MG63 (cell line): ENCODE measurements around the gene SLC12A7. TPM values are rescaled to one million over a fixed set of nuclear protein-coding genes. Genes with fewer than 3 reads are reported as not detected.

Source experiments
- DNase-seq: peaks from one replicate; pipeline ENCODE4 v3.0.0-alpha.2; 2020
- H3K27me3 ChIP-seq: fragments of 250-450 bp; sonication (Bioruptor Pico); 2 replicates; pipeline ENCODE4 v1.5.1; 2020; ENCODE audit warnings: mild to moderate bottlenecking, moderate library complexity
- H3K36me3 ChIP-seq: fragments of 250-450 bp; sonication (Bioruptor Pico); 2 replicates; pipeline ENCODE4 v1.5.1; 2020; ENCODE audit warnings: mild to moderate bottlenecking, moderate library complexity
- H3K4me3 ChIP-seq: fragments of 250-450 bp; sonication (Bioruptor Pico); 2 replicates; pipeline ENCODE4 v1.5.1; 2020; ENCODE audit warnings: mild to moderate bottlenecking, moderate library complexity
- H3K9me3 ChIP-seq: fragments of 250-450 bp; sonication (Bioruptor Pico); 2 replicates; pipeline ENCODE4 v1.5.1; 2020; ENCODE audit warnings: mild to moderate bottlenecking, moderate library complexity
- total RNA-seq: library from RNA; depleted of rRNA; stranded (reverse); fragments of >200 nt; shearing (Covaris generic); gene quantifications from 2 replicates; pipeline ENCODE4 v1.2.3, GENCODE V29; 2014; ENCODE audit warnings: low replicate concordance

SLC12A7 gene
- total RNA-seq, 1 experiment from 2014 or later = 39.7 TPM

DNA sequence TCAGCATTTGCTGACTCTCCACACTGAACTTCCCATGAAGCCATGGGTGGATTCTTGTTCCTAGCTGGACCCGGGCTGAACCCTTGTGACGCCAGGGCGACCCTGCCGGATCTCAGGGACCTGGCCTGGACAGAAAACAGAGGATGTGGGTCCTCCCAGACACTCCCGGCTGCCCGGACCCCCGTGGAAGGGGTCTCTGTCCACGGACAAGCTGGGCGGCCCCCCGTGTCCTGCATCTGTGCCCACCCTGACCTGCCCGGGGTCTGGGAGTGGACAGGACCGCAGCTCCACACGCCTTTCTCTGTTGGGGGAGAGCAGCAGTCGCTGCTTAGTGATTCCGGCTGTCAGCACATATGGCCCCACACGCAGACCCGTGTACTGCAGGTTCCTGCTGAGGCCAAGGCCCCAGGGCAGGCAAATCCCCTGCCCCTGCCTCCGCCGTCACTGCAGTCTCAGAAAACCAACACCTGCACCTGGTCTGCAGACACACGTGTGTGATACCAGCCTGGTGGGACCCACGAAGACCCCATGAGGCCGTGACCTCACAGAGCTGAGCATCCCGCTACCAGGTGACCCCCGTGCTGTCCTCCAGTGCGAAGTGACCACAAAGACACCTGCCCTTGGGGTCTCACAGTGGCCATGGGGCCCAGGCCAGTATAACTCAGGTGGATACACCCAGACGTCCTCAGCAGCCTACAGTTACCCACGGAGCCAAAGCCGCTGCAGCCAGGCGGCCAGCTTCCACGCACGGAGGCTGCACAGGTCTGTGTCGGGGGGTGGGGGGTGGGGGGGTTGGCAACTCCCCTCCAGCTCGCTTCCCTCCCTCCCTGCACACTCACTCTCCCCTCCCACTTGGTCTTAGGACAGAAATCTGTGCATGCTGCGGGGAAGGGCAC lies 52.6 kb downstream of the SLC12A7 start:
- H3K9me3 ChIP-seq = no peaks in the 10 kb centered on the region
- no peak overlapping the region for H3K4me3 ChIP-seq
- DNase-seq = no peak
- H3K36me3 ChIP-seq = peaks cover 82% of the 10 kb centered on the region
- no peaks in the 10 kb centered on the region for H3K27me3 ChIP-seq

DNA sequence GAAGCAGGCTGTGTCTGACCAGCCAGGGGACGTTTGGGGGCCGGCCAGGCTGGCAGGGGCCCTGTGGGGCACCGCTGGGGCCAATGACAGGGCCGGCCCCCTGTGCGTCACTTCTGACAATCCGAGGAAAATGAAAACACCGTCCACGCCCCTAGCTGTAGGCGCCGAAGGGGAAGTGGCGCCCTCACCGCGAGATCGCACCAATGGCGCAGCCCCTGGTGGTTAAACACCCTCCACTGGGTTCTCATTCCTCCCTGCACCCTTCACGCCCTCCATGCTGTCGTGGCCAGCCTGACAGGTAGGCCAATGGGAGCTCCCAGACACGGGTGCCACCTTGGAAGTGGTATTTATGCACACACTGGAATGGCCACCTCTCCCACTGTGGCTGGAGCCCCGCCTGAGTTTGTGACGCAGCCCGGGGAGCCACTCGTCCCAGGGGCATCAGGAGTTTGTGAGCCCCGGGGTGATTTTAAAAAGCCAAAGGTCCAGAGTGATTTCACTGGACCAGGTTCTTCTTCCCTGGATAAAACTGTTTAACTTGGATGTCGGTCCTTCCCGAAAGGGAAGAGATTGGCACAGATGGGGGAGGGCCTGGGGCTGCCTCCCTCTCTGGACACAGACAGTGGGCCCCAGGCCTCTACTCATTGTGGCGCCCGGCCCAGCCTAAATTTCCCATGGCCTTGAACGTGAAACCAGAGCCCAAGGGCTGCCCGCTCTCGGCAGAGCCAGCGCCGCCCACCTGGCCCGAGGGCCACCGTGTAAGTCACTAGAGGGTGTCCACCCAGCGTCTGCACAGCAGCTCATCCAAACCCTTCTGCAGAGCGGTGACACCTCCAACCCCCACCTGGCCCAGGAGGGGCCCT lies 53.5 kb downstream of the SLC12A7 start:
- H3K9me3 ChIP-seq = no peaks in the 10 kb centered on the region

GRCh38 chr5:1057485-1058082 lies 54.3 kb downstream of the SLC12A7 start:
- Histone ChIP-seq H3K27me3 (no peaks in the 10 kb centered on the region), H3K4me3 (no peak overlapping the region), H3K36me3 (peaks cover 87% of the 10 kb centered on the region), H3K9me3 (no peaks in the 10 kb centered on the region)
- DNase-seq = no peak

More for the DNA sequence above, 53.5 kb downstream of the SLC12A7 start:
- no peak for DNase-seq
- H3K27me3 ChIP-seq = no peaks in the 10 kb centered on the region
- H3K36me3 ChIP-seq = peaks cover 86% of the 10 kb centered on the region
- H3K4me3 ChIP-seq = no peak overlapping the region

DNA sequence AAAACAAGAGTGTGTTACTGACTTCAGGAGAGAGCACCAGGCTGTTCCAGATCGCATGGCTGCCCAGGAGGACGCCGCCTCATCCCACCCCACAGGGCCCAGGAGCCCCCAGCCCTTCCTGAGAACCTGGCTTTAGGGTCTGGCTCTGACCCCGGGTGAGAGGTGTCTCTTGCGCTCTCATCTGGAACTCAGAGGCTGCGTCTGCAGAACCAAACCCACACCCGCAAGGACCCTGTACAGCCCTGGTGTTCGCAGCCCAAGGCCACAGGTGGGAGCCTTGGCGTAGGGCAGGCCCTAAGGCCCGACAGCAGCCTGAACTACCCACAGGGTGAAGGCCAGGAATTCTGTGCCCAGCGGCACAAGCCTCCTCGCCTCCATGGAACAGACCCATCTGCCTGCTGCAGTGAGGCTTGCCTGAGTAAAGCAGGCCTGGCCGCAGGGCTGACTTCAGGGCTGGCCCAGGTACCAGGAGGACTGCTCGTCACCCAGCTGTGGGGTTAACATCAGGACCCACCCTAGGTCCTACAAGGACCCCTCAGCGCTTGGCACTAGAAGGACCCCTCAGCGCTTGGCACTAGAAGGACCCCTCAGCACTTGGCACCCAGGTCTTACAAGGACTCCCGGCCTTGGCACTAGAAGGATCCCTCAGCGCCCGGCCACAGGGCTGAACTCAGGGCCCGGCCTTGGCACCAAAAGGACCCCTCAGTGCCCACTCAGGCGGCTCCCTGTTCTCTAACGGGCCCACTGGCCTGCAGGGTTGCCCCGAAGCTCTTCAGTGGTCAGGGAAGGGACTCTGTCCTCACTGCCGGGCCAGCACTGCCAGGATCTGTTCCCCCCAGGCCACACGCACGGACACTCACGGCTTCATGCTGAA lies 55.0 kb downstream of the SLC12A7 start:
- Histone ChIP-seq H3K27me3 (no peaks in the 10 kb centered on the region), H3K36me3 (peaks cover 89% of the 10 kb centered on the region), H3K4me3 (no peak overlapping the region), H3K9me3 (no peaks in the 10 kb centered on the region)
- DNase-seq = no peak

GRCh38 chr5:1055896-1056610 lies 55.8 kb downstream of the SLC12A7 start:
- H3K9me3 ChIP-seq = no peaks in the 10 kb centered on the region

DNA sequence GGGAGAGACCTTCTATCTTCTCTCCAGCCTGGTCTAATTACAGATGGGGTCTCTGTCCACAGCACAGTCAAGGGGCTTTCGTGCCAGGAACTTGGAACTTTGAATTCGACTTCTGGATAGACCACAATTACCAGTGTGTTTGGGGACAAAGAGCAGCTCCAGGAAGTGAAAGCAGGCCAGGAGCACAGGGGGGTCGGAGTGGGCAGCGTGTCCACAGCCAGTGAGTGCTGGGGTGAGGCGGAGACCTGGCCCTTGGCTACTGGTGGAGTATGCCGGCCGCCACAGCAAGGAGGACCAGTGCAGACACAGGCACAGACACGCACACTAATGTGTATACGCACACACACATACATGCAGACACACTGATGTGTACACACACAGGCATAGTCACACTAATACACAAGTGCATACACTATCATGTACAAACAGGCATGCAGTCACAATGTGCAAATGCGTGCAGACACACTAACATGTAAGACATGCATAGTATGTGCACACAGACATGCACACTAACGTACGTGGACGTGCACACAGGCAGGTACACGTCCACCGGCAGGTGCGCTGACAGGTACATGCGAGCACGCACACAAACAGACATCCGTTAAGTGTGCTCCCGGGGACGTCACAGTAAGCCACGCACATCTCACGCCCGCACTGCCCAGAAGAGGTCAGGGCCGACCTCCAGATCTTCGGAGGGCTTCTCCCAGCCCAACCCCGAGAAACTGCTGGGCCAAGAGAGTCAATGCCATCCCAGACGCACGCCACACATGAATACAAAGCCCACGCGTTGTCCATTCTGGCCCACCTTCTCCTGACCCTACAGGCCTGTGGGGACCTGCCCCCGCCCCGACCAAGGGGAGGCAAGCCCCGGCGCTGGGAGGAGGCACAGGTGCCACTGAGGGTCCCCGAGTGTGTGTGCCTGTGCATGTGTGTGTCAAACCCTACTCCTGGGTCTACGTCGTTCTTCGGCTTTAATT lies 56.8 kb downstream of the SLC12A7 start:
- Histone ChIP-seq H3K36me3 (peaks cover 95% of the 10 kb centered on the region), H3K9me3 (no peaks in the 10 kb centered on the region), H3K4me3 (no peak overlapping the region), H3K27me3 (no peaks in the 10 kb centered on the region)
- no peak for DNase-seq

More at GRCh38 chr5:1055896-1056610, 55.8 kb downstream of the SLC12A7 start:
- H3K27me3 ChIP-seq = no peaks in the 10 kb centered on the region
- no peak overlapping the region for H3K4me3 ChIP-seq
- H3K36me3 ChIP-seq = peaks cover 95% of the 10 kb centered on the region
- DNase-seq = no peak

DNA sequence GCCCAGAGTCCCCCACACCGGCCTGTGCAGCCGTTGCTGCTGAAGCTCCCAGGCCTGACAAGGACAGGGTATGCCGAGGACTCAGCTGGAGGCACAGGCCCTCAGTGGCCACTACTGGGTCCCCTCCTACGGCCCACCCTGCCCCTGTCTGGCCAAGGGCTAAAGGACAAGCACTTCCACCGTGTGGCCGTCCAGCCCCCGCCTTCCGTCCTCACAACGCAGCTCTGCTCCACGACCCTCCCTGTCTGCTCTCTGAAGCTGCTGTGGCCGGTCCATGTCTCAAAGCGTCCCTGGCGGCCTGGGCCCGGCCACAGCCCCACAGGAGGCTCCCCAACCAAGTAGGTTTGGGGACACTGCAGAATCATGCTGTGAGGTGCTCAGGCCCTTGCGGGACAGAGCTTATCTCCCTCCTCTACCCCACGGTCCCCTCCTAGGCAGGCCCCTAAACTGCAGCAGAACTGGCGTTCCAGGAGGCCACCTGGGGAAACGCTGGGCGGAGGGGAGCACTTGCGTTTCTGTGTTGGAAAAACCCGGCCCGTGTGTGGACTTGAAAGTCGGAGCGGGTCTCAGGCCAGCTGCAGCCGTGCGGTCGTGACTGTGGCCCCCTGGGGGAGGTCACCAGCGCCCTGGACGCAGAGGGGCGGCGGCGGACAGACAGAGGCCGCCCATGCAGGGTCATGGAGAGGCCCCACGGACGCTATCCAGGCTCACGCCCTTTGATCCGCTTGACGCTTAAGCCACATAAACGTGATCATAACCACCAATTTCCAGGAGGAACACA lies 57.7 kb downstream of the SLC12A7 start:
- Histone ChIP-seq H3K27me3 (no peaks in the 10 kb centered on the region), H3K9me3 (no peaks in the 10 kb centered on the region), H3K4me3 (no peak overlapping the region), H3K36me3 (peaks cover 86% of the 10 kb centered on the region)
- no peak for DNase-seq

- DNase-seq = no peak
- no peaks in the 10 kb centered on the region for H3K27me3 ChIP-seq
- no peaks in the 10 kb centered on the region for H3K9me3 ChIP-seq
- H3K4me3 ChIP-seq = no peak overlapping the region
- peaks cover 79% of the 10 kb centered on the region for H3K36me3 ChIP-seq
Observed at GRCh38 chr5:1053391-1054017, 58.4 kb downstream of the SLC12A7 start.

GRCh38 chr5:1052641-1053390 lies 59.0 kb downstream of the SLC12A7 start:
- peaks cover 72% of the 10 kb centered on the region for H3K36me3 ChIP-seq
- H3K27me3 ChIP-seq = no peaks in the 10 kb centered on the region
- H3K9me3 ChIP-seq = 0 out of 2 replicates have a peak, but pooled peaks cover 2% of the 10 kb centered on the region
- no peak overlapping the region for H3K4me3 ChIP-seq
- no peak for DNase-seq

- Histone ChIP-seq H3K36me3 (peaks cover 65% of the 10 kb centered on the region), H3K4me3 (no peak overlapping the region), H3K9me3 (0 out of 2 replicates have a peak, but pooled peaks cover 3% of the 10 kb centered on the region), H3K27me3 (no peaks in the 10 kb centered on the region)
- no peak for DNase-seq
Observed at GRCh38 chr5:1052076-1052475, 59.8 kb downstream of the SLC12A7 start.

DNA sequence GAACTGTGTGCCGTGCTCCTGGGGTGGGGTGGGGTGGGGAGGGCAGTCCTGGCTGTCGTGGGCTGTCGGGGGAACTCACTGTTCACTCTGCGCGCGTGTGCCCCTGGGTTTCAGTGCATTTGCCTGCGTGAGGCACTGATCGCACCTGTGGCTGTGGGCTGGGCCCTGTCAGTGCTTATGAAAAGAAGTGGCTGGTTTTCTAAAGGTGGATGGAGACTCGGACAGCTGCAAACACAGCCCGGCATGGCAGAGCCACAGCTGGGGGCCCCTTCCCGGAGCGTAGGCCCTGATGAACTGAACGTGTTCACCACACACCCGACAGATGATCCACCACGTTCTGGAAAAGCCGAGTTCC lies 60.5 kb downstream of the SLC12A7 start:
- Histone ChIP-seq H3K36me3 (peaks cover 57% of the 10 kb centered on the region), H3K4me3 (no peak overlapping the region), H3K27me3 (no peaks in the 10 kb centered on the region), H3K9me3 (0 out of 2 replicates have a peak, but pooled peaks cover 5% of the 10 kb centered on the region)
- DNase-seq = no peak

DNA sequence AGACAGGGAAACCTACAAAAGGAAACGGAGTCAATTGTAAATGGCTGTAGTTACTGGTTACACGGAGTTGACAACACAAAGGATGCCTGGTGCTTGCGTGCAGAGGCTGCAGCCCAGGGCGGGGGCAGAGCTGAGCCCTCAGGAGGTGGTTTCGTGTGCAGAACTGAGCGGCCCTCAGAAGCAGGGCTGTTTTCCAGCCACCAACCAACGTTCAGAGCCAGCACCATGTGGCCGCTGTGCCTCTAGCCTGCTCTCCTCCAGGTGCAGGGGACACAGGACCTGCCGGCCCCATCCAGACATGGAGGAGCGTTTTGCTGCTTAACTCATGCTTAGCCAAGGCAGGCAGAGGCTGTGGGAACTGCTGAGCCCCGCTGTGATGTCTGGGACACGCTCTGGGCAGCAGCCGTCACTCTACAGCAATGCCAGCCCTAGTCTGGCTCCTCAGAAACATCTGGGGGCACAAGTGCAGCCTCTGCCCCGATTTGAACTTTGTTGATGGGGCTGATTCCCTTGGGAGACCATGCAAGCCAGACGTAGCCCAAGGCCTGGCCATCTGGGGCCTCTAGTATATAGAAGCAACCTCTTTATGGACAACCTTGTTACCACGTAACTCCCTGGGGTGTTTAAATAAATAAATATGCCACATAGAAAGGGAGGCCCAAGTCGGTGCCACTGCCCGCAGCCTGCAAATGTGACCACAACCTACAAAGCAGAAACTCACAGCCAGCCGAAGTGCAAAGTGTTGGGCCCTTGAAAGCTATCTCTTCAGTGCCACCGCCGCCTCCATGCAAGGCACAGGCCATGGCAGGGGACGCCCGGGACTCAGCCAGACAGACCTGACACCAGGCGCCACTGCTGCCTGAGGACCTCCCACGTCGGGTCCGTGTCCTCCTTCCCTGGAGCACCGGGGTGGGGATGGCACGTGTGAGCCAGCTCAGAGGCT lies 61.2 kb downstream of the SLC12A7 start:
- H3K36me3 ChIP-seq = peaks cover 51% of the 10 kb centered on the region
- H3K9me3 ChIP-seq = peaks cover 6% of the 10 kb centered on the region; the same call in 1 of the 2 replicates
- no peak overlapping the region for H3K4me3 ChIP-seq
- no peak for DNase-seq
- no peaks in the 10 kb centered on the region for H3K27me3 ChIP-seq
